Adipose tissue (tissue), 3 donors: ENCODE data around the gene NEMP2. TPM values are rescaled to one million over a fixed set of nuclear protein-coding genes. Genes with fewer than 3 reads are reported as not detected.
A peak's percentile ranks its signal among the peaks of the same experiment; 100 is the strongest.

Experiments used
- H3K27ac ChIP-seq: one replicate; pipeline ENCODE4 v1.5.1; 2013; ENCODE audit warnings: low read depth, low read length
- WGBS, 3 donors: extraction: QIAGEN DNeasy Blood & Tissue Kit; methylation state at CpG; one replicate each; pipeline ENCODE4 v1.1.7; 2013; 5-methylcytosine and 5-hydroxymethylcytosine counted together
- polyA plus RNA-seq, 3 donors: library from polyadenylated mRNA; stranded (reverse); fragments of 200-250 nt; gene quantifications; one replicate each; pipeline ENCODE4 v1.2.3, GENCODE V29; 2013
- donor health status: healthy with polysubstance abuse.
- donor health status: Bipolar disorder and iron deficiency.
- donor health status: healthy.

NEMP2 gene
- polyA plus RNA-seq = 1 to 10 TPM in 1 of 3 donors, under 1 TPM in 2; 0.43 to 1.7 (median 0.90) TPM

GRCh38 chr2:190534310-190535120, at the start of gene NEMP2:
Gene NEMP2 (minus strand): TSS chr2:190534722. CDS start chr2:190534655, 67 bp downstream.
- 0% methylated on average over 83 to 92 of the region's 92 CpGs for WGBS, 3 donors

GRCh38 chr2:190583507-190584337, 49.2 kb upstream of the NEMP2 start:
- no peak overlapping the region for H3K27ac ChIP-seq
- WGBS, 3 donors = 78 to 92% (median 82%) methylated on average over 4 of the region's 4 CpGs

More at GRCh38 chr2:190534310-190535120, at the start of gene NEMP2:
- peak within 1 kb of the TSS; percentile 87 for H3K27ac ChIP-seq

- no peak overlapping the region for H3K27ac ChIP-seq
- 69 to 84% (median 76%) methylated on average over 6 of the region's 6 CpGs for WGBS, 3 donors
Measured at GRCh38 chr2:190582736-190583506, 48.4 kb upstream of the NEMP2 start.

GRCh38 chr2:190582019-190582418, 47.5 kb upstream of the NEMP2 start:
- no peak overlapping the region for H3K27ac ChIP-seq
- 89 to 94% (median 93%) methylated on average over 3 of the region's 3 CpGs for WGBS, 3 donors

GRCh38 chr2:190579915-190580846, 45.7 kb upstream of the NEMP2 start:
- WGBS, 3 donors = 90 to 96% (median 92%) methylated on average over 7 of the region's 7 CpGs
- H3K27ac ChIP-seq = no peak overlapping the region

- no peak overlapping the region for H3K27ac ChIP-seq
- 57 to 70% (median 67%) methylated on average over 2 of the region's 2 CpGs for WGBS, 3 donors
Measured at GRCh38 chr2:190579058-190579410, 44.5 kb upstream of the NEMP2 start.

- H3K27ac ChIP-seq = no peak overlapping the region
- 7 to 19% (median 14%) methylated on average over 6 of the region's 6 CpGs for WGBS, 3 donors
Measured at GRCh38 chr2:190578158-190579057, 43.9 kb upstream of the NEMP2 start.

GRCh38 chr2:190576573-190576972, 42.1 kb upstream of the NEMP2 start:
- H3K27ac ChIP-seq = no peak overlapping the region
- 88 to 93% (median 89%) methylated on average over 6 of the region's 6 CpGs for WGBS, 3 donors

- 50 to 93% (median 82%) methylated on average over 1 of the region's 1 CpG for WGBS, 3 donors
- H3K27ac ChIP-seq = no peak overlapping the region
Measured at GRCh38 chr2:190575263-190575662, 40.7 kb upstream of the NEMP2 start.

GRCh38 chr2:190574169-190574568, 39.6 kb upstream of the NEMP2 start:
- no peak overlapping the region for H3K27ac ChIP-seq

GRCh38 chr2:190572246-190572645, 37.7 kb upstream of the NEMP2 start:
- H3K27ac ChIP-seq = no peak overlapping the region

- H3K27ac ChIP-seq = no peak overlapping the region
Measured at GRCh38 chr2:190571686-190572085, 37.2 kb upstream of the NEMP2 start.

- WGBS, 3 donors = 75 to 90% (median 89%) methylated on average over 1 of the region's 1 CpG
- no peak overlapping the region for H3K27ac ChIP-seq
Measured at GRCh38 chr2:190570871-190571270, 36.3 kb upstream of the NEMP2 start.

GRCh38 chr2:190569994-190570755, 35.7 kb upstream of the NEMP2 start:
- WGBS, 3 donors = 67 to 85% (median 83%) methylated on average over 2 of the region's 2 CpGs
- no peak overlapping the region for H3K27ac ChIP-seq

GRCh38 chr2:190564838-190565237, 30.3 kb upstream of the NEMP2 start:
- no peak overlapping the region for H3K27ac ChIP-seq
- WGBS, 3 donors = 82 to 96% (median 91%) methylated on average over 2 of the region's 2 CpGs

GRCh38 chr2:190563646-190564045, 29.1 kb upstream of the NEMP2 start:
- 82 to 88% (median 82%) methylated on average over 2 of the region's 2 CpGs for WGBS, 3 donors
- no peak overlapping the region for H3K27ac ChIP-seq
